ENCODE results near the gene CCR2. TPM values are rescaled to one million over a fixed set of nuclear protein-coding genes. Genes with fewer than 3 reads are reported as not detected.
"Not testable (repeated sequence)": the region's sequence is repeated elsewhere in the genome, so short reads cannot be mapped to it uniquely, and the experiment has no call there.

The CCR2 gene
- 1 to 10 TPM; 1.7 to 2.5 TPM for total RNA-seq
- long read RNA-seq, donor 1: 0 reads
- long read RNA-seq, donor 2: 0 reads

DNA sequence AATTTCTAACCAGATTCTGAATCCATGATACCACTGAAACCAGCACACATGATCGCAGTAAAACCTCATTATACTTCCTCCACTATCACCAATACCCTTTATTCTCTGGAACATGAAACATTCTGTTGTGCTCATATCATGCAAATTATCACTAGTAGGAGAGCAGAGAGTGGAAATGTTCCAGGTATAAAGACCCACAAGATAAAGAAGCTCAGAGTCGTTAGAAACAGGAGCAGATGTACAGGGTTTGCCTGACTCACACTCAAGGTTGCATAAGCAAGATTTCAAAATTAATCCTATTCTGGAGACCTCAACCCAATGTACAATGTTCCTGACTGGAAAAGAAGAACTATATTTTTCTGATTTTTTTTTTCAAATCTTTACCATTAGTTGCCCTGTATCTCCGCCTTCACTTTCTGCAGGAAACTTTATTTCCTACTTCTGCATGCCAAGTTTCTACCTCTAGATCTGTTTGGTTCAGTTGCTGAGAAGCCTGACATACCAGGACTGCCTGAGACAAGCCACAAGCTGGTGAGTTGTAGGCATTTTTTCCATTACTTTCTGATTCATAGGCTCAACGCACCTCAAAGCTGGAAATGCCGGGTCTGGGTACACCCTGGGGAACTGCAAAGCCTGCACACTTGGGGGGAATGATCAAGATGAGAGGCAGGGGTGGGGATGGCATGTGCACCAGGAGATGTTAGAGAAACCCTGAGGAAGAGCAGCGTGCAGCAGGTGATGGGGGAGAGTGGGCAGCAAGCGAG, at the start of gene CCR2:
Gene CCR2, plus strand, starts transcription at position 465 of the 764 bp plus-strand sequence. CDS start 3,417 bp downstream, outside the sequence.
- no peak for DNase-seq (ENCODE audit: low spot score)
- intact Hi-C loops (cut with DNase I): no loop called here

DNA sequence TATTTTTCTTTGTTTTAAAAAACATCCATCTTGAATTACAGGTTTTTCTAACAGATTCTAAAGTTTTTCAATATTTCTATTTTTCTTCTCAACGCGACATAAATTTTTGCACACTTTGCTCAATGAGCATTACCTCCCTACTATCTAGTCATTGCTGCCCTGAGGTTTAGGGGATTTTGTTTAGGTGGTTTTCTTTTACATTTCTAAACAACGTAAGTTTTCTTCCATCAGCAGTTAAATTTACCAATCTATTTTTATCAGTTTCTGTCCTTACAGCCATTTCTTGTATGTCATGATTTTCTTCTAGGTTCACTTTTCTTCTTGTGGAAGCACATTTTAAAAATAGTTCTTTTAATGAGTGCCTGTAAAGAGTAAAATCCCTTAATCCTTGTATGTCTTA, 49.2 kb upstream of the CCR2 start:
- DNase-seq (ENCODE audit: low spot score): no peak
- intact Hi-C loops (cut with DNase I): no loop called here

- intact Hi-C loops (cut with DNase I): no loop called here
- DNase-seq (ENCODE audit: low spot score): no peak
These were observed 40.9 kb upstream of the CCR2 start for GRCh38 chr3:46312991-46313390.

DNA sequence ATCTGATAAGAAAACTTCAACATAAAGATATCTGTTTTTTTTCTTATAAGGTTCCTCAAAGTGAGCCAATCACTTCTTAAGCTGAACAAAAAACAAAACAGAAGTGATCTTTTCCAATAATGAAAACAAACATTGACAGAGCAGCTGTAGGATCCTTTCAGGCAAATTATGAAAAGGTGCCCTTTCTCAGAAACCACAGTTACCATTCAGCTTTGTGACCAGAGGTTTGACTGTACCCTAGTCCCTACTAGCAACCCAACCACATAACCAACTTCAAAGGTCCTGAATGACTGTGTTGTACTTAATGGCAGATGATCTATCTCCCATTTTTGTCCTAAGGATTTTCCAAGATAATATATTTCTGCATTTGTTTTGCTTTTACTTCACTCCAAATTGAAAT, 39.4 kb upstream of the CCR2 start:
- intact Hi-C loops (cut with DNase I): no loop called here
- DNase-seq (ENCODE audit: low spot score): no peak

DNA sequence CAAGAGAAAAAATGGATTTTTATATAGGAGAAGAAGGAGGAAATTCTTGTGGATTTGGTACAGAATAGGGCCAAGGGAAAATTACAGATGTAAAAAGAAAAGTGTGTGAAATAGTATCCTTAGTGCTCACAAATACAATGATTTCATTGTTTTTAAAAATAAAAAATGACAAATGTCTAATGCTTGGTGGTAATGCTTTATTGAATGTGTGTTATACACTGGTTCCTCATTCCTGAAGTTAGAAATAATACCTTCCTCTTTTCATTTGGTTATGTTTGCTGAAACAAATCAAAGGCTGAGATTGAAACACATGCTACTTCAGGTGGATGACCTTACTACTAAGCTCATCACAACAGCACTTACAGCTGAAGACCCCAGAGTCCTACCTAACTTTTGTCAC, 37.7 kb upstream of the CCR2 start:
- DNase-seq (ENCODE audit: low spot score): no peak
- intact Hi-C loops (cut with DNase I): no loop called here

GRCh38 chr3:46318207-46318927, 35.5 kb upstream of the CCR2 start:
- intact Hi-C loops (cut with DNase I): no loop called here
- DNase-seq (ENCODE audit: low spot score): no peak

GRCh38 chr3:46321461-46322104, 32.3 kb upstream of the CCR2 start:
- intact Hi-C loops (cut with DNase I): no loop called here
- DNase-seq (ENCODE audit: low spot score): no peak

DNA sequence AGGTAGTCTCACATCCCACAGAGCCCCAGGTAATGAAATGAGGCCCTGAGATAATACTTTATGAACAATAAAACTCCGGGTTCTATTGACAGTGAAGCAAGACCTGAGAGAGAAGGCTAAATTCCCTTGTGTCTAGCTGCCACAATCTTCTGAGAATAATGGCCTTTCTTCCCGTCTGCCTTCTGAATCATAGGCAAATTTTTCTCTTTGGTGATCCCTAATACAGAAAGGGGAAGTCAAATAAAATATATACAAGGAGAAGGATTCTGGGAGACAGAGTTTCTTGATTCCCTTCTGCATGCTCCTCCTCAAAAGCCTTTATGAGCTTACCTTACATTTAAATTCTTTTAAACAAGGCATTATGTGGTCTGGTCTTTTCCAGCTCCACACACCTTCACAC, 29.9 kb upstream of the CCR2 start:
- intact Hi-C loops (cut with DNase I): no loop called here
- no peak for DNase-seq (ENCODE audit: low spot score)

DNA sequence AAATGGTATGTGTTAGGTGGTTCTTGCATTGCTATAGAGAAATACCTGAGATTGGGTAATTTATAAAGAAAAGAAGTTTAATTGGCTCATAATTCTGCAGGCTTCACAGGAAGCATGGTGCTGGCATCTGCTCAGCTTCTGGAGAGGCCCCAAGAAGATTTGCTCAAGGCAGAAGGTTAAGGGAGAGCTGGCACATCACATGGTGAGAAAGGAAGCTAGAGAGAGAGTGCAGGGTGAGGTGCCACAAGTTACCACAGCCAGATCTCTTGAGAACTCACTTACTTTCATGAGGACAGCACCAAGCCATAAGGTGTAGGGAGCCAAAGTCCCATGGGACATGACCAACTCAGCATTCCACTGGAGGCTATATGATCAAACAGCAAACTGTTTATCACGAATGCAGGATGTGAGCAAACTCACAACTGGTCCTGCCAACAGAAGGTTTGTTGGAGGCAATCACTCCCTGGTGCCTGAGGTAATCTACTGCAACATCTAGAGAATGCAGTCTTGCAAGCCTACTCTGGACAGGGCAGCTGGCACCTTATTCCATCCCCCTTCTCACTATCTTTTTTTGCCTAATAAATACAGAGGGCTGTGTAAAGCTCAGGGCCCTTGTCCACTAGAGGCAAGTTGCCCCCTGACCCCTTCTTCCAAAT, 28.1 kb upstream of the CCR2 start:
- DNase-seq (ENCODE audit: low spot score): no peak

GRCh38 chr3:46330676-46331075, 23.2 kb upstream of the CCR2 start:
- DNase-seq (ENCODE audit: low spot score); intact Hi-C loops (cut with DNase I): not testable (repeated sequence)

More for the DNA sequence above, 28.1 kb upstream of the CCR2 start:
- intact Hi-C loops (cut with DNase I): no loop called here

DNA sequence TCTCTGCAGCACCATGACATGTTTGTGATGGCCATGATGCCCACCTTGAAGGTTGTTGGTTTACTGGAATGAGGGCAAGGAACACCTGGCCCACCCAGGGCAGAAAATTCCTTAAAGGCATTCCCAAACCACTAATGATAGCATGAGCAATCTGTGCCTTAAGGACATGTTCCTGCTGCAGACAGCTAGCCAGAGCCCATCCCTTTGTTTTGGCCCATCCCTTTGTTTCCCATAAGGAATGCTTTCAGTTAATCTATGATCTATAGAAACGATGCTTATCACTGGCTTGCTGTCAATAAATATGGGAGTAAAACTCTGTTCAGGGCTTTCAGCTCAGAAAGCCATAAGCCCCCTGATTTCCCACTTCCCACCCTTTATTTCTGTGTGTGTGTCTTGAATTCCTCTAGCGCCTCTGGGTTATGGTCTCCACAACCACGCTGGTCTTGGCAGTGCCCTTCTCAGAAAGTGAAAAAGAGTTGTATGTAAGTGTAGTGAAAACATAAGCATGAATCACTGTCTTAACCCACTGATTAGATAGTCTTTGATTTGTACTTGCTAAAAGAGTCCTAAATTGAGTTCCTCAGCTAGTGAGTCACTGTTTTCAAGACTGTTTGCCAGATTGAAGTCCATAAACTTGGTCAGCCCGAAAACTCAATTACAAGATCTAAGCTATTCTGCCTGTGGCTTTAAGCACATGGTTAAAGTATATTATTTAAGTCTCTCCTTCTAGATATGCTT, 19.0 kb upstream of the CCR2 start:
- DNase-seq (ENCODE audit: low spot score): no peak
- intact Hi-C loops (cut with DNase I): no loop called here

DNA sequence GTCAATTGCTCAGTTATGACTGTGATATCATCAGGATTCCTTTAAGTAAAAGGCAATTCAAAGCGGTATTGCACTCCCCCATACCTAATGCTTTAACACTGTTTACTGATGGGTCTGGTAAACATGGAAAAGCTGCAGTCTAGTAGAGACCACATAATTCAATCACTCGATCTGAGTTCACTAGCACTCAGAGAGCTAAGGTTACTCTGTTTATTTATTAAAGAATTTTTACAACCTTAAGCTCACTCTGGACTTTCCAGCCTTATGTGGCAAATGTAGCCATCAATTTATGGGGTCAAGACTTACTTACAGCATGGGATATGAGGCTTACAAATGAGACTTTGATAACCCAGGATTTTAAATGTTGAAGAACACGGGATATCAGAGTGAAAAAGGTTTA, 18.4 kb upstream of the CCR2 start:
- no peak for DNase-seq (ENCODE audit: low spot score)
- intact Hi-C loops (cut with DNase I): no loop called here

DNA sequence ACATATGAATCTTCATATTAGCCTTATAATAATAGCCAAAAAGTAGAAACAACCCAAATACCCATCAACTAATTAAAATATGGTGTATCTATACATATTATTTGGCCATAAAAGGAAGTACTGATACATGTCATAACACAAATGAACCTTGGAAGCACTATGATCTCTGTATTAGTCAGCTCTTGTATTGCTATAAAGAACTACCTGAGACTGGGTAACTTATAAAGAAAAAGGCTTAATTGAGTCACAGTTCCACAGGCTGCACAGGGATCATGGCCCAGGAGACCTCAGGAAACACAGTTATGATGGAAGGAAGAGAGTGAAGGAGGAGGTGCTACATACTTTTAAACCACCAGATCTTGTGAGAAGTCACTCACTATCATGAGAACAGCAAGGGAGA, 16.0 kb upstream of the CCR2 start:
- intact Hi-C loops (cut with DNase I): no loop called here
- DNase-seq (ENCODE audit: low spot score): no peak

- intact Hi-C loops (cut with DNase I): no loop called here
- DNase-seq (ENCODE audit: low spot score): no peak
These were observed 15.1 kb upstream of the CCR2 start for GRCh38 chr3:46338840-46339239.

- intact Hi-C loops (cut with DNase I): no loop called here
- DNase-seq (ENCODE audit: low spot score): no peak
These were observed 9.4 kb upstream of the CCR2 start for GRCh38 chr3:46344476-46344875.

DNA sequence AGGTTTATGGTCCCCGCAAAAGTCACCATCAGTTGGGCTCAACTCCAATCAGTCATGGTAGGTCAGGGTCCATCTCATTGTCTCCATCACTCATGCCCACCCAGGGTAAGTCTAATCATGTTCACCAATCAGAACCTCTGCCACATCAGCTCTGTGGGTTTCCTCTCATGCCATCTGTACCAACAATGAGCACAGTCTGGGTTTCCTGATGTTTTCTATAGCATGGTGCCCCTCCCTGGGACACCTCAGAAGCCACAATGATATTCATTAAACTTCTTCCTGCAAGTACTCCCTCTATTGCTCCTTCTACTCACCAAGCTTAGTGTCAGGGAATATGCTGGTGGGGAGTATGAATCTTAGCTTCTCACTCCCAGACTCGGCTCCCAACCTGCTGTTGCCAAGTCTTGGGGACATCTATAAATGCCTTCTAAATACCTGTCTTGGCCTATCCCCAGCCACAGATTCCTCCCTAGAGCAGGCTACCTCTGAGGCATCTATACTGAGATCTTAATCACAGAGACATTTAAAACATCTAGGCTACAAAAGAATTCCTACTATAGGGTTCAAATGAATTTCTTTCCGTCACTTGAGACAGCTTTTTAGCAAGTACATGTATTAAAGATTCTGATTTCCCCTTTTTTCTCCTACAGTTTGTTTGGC, 5.0 kb upstream of the CCR2 start:
- no peak for DNase-seq (ENCODE audit: low spot score)
- intact Hi-C loops (cut with DNase I): loop anchor here in 1 of 2 donors (5.0 kb wide), 1 partner anchor 983 kb away; no protein-coding TSS in a partner anchor

DNA sequence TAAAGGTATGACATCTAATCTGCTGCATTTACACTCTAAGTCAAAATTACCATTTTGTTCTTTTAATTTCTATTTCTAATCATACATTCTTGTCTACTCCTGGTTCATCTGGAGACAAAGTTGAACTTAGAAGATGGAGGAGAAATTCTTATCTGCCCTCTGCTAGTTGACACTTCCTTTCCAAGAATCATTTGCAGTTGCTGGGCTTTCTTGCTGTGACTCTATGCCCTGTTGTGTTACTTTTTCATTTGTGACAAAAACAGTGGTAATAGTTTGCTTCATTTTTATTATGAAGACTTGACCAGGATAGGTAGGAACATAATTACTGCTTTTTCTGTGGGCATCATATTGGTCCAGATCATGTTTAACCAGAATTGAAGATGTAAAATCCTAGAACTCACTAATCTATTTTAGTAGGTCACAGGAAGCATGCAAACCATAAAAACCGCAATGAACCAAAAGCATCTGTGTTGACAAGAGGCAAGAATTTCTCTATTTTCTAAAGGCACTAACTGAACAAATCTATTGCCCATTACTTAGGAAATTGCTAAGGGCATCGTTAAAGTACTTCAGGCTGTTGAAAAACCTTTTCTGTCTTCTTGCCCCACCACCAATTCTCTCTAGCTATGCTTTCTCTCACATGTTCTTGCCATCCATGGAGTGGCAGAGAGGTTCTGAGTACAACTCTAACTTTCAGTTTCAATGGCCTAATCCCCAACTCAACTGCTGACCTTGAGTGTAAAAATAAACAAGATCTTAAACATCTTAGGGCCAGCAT, 4.2 kb upstream of the CCR2 start:
- DNase-seq (ENCODE audit: low spot score): no peak
- intact Hi-C loops (cut with DNase I): loop anchor here in 1 of 2 donors (5.0 kb wide), 1 partner anchor 983 kb away; no protein-coding TSS in a partner anchor

- DNase-seq (ENCODE audit: low spot score): no peak
- intact Hi-C loops (cut with DNase I): no loop called here
These were observed 3.7 kb upstream of the CCR2 start for GRCh38 chr3:46350262-46350565.
